Prostate gland (tissue), 2 donors: ENCODE measurements around the gene GOLGA7B.

Experiments used
- POLR2A ChIP-seq: fragments of 450-650 bp; IDR thresholded peaks from one replicate; pipeline ENCODE4 v1.6.1; 2016; ENCODE audit warnings: antibody characterized with exemption, mild to moderate bottlenecking
- POLR2AphosphoS5 ChIP-seq: sonication (generic); formaldehyde crosslinking; IDR thresholded peaks from one replicate; pipeline ENCODE4 v1.6.1; 2017; ENCODE audit warnings: antibody characterized with exemption
- TF ChIP-seq, protein P1 (sequence below), 4 experiments: fragments of 200-600 bp in 2 of 4; fragments of 450-650 bp in 2 of 4; sonication (generic) in 2 of 4; IDR thresholded peaks; 1 replicate in 3 of 4; 2 replicates in 1 of 4; pipeline ENCODE4 v1.5.1; 2016 to 2019; ENCODE audit warnings: antibody characterized with exemption in 4 of 4, mild to moderate bottlenecking in 2 of 4, moderate library complexity in 2 of 4

GRCh38 chr10:97874332-97874731, 24.7 kb downstream of the GOLGA7B start:
- TF ChIP-seq, protein P1, sequence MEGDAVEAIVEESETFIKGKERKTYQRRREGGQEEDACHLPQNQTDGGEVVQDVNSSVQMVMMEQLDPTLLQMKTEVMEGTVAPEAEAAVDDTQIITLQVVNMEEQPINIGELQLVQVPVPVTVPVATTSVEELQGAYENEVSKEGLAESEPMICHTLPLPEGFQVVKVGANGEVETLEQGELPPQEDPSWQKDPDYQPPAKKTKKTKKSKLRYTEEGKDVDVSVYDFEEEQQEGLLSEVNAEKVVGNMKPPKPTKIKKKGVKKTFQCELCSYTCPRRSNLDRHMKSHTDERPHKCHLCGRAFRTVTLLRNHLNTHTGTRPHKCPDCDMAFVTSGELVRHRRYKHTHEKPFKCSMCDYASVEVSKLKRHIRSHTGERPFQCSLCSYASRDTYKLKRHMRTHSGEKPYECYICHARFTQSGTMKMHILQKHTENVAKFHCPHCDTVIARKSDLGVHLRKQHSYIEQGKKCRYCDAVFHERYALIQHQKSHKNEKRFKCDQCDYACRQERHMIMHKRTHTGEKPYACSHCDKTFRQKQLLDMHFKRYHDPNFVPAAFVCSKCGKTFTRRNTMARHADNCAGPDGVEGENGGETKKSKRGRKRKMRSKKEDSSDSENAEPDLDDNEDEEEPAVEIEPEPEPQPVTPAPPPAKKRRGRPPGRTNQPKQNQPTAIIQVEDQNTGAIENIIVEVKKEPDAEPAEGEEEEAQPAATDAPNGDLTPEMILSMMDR (IDR thresholded peaks at IDR 0.05): no peak
- TF ChIP-seq POLR2AphosphoS5: no peak
- TF ChIP-seq POLR2A: no peak
